Measurements from ENCODE around the gene HHIPL1.

The HHIPL1 gene

GRCh38 chr14:99718031-99718810 is 73.3 kb downstream of the HHIPL1 start:
- DNase-seq, result no peak

DNA sequence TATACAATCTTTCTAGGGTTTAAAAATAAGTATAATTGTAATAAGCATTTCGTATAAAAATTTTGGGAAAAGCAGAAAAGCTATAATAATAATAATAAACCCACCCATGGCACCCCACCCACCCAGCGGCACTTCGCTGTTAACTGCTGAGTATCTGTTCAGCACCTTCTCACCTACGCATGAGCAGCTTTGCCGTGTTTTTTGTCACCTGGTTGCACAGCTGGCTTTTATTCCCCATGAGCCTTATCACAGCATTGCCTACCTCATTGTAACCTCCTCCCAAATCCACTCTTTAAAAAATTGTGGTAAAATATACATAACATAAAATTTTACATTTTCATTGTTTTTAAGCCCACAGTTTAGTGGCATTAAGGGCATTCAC is 73.9 kb downstream of the HHIPL1 start:
- DNase-seq, result no peak

- DNase-seq, result no peak
Measured at GRCh38 chr14:99720941-99721791, 76.2 kb downstream of the HHIPL1 start.

DNA sequence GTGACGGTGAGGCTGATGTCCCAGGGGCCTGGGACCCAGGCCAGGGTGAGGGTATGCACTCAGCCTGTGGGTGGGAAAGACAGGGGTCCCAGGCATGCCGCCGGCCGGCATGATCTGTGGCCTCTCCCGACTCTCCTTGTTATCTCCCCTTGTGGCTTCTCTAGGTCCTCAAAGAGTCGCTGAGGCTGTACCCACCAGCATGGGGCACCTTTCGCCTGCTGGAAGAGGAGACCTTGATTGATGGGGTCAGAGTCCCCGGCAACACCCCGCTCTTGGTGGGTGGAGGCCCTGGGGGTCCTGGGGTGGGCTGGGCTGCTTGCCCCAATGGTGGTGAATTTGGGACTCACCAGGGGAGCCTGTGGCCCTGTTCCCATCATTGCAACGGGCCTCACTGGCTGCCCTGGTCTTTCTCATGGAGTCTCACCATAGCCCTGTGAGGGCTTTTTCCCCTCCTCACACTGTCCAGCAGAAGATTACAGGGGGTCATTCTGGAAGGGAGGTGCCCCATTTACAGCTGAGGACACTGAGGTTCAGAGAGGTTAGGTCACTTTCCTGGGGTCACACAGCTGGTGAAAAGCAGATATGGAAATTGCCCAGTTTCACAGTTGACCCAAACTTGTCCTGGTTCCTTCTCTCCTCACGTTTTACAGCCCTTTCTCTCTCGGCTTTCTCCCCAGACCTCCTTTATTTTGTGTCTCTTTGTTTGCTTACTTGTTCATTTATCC is 77.0 kb downstream of the HHIPL1 start:
- DNase-seq, result no peak

GRCh38 chr14:99722741-99723140 is 77.8 kb downstream of the HHIPL1 start:
- DNase-seq, result no peak

GRCh38 chr14:99724196-99724891 is 79.4 kb downstream of the HHIPL1 start:
- DNase-seq, result no peak

DNA sequence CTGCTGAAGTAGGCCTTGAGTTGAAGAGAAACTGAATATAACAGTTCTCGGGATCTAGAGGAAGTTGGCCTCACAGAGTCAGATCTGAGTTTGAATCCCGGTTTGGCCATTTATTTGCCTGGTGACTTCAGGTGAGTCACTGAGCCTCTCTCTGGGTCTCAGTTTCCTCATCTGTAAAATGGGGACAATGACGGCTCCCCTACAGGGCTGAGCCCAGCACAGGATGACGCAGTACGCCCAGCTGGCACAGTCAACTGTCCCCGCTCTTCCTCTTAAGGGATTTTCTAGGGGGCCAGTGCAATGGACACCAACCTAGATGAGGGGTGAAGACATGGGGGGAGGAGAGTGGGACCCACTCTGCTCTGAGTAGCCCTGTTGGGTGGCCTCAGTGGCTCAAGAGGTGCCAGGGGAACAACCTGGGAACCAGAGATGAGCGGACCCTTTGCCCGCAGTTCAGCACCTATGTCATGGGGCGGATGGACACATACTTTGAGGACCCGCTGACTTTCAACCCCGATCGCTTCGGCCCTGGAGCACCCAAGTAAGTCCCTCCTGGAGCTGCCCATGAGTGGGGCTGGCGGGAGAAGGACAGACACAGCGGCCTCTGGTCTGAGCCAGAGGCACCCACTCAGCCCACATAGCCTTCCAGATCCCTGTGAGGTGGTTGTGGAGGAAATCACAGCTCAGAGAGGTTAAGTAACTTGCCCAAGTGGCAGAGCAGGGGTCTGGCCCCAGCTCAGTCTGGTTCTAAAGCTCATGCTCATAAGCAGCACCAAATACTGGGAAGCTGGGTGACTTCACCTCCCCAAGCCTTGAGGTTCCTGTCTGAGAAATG is 80.2 kb downstream of the HHIPL1 start:
- DNase-seq, result no peak

GRCh38 chr14:99725774-99726537 is 81.0 kb downstream of the HHIPL1 start:
- DNase-seq, result no peak

GRCh38 chr14:99726538-99727095 is 81.7 kb downstream of the HHIPL1 start:
- DNase-seq, result no peak

DNA sequence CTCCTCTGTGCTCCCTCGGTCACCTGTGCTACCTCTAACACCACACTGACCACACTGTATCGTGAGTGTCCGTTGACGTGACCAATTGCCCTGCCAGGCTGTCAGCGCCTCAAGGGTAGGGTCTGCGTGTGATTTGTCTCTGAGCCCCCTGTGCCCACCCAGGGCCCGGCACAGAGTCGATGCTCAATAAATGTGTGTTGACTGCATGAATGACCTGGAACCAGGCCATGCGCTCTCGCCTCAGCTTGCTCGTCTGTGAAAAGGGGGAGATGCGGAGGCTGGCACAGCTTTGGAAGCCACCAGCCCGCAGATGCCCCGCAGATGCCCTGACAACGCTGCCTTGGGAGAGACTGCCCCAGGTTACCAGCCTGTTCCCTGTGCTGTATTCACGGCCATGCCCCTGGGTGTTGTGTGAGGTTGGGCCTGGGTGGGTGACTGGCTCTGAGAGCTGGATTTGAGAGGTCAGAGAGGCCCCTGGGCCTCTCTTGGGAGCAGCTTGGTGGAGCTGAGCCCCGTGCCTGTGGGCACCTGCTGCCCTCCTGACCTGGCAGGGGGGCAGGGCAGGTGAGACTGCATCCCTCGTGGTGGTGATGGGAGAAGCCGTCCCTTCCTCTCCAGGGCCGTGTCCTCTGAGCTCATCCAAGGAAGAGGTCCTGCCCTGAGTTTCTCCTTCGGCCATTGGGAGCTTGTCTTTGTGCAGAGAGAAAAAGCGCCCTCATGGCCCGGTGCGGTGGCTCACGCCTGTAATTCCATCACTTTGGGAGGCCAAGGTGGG is 82.4 kb downstream of the HHIPL1 start:
- no peak for DNase-seq

GRCh38 chr14:99728231-99728920 is 83.4 kb downstream of the HHIPL1 start:
- DNase-seq, result no peak

DNA sequence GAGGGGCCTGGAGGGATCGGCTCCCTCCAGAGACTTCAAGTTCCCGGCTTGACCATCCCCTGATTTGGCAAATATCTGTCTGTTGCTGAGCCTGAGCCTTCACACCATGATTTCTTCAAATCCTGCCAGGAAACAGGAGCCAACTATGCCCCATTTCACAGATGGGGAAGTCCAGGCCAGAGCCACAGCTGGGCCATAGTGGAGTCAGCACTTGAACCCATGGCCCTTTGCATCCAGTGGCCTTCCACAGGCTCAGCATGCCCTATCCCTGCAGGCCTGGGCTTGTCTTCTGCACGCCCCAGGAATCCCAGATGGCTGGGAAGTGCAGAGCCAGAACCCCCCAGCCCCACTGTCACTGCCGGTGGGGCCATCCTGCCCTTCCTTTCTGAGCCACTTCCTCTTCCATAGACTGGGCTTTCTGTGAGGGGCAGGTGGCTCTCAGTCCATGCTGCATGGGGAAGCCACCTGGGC is 84.1 kb downstream of the HHIPL1 start:
- DNase-seq, result no peak
